Kidney epithelial cell (primary cell): ENCODE results near the gene CLDN22. TPM values are rescaled to one million over a fixed set of nuclear protein-coding genes. Genes with fewer than 3 reads are reported as not detected.

ENCODE experiments used
- DNase-seq: peaks from one replicate; pipeline ENCODE4 v3.0.0-alpha.2; 2010; ENCODE audit warnings: low read depth
- H3K27me3 ChIP-seq: 2 replicates; pipeline ENCODE4 v1.6.0; 2011; ENCODE audit warnings: low read length; ENCODE audit not compliant: control insufficient read depth, insufficient read depth
- H3K36me3 ChIP-seq: 2 replicates; pipeline ENCODE4 v1.5.1; 2011; ENCODE audit warnings: low read length; ENCODE audit not compliant: control insufficient read depth, insufficient read depth
- H3K4me3 ChIP-seq: 2 replicates; pipeline ENCODE4 v1.5.1; 2011; ENCODE audit warnings: low read depth, mild to moderate bottlenecking, control low read depth, low read length
- total RNA-seq: library from RNA; depleted of rRNA; stranded (reverse); fragments of >200 nt; gene quantifications from 2 replicates; pipeline ENCODE4 v1.2.3, GENCODE V29; 2015
- TF ChIP-seq, protein P1 (sequence below): IDR thresholded peaks from 2 replicates; pipeline ENCODE4 v1.5.1; 2011; ENCODE audit warnings: mild to moderate bottlenecking, moderate library complexity, low read length, control low read depth, inconsistent platforms; ENCODE audit not compliant: insufficient read depth, poor library complexity, severe bottlenecking

CLDN22 gene
- total RNA-seq, 1 donor from 2014 or later: not detected

DNA sequence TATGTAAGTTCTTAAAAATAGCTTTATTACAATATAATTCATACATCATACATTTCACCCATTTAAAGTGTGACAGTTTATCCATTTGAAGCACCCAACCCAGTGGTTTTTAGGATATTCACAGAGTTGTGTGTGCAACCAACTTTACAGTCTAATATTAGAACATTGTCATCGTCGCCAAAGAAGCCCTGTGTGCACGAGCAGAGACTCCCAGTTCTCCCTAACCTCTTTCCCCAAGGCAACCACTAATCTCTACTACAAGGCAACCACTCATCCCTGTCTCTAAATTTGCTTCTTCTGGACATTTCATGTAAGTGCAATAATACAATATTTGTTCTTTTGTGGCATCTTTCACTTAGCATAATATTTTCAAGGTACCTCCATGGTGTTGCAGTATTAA is 47.7 kb downstream of the CLDN22 start:
- no peaks in the 10 kb centered on the region for H3K27me3 ChIP-seq
- DNase-seq: no peak
- TF ChIP-seq, protein P1, sequence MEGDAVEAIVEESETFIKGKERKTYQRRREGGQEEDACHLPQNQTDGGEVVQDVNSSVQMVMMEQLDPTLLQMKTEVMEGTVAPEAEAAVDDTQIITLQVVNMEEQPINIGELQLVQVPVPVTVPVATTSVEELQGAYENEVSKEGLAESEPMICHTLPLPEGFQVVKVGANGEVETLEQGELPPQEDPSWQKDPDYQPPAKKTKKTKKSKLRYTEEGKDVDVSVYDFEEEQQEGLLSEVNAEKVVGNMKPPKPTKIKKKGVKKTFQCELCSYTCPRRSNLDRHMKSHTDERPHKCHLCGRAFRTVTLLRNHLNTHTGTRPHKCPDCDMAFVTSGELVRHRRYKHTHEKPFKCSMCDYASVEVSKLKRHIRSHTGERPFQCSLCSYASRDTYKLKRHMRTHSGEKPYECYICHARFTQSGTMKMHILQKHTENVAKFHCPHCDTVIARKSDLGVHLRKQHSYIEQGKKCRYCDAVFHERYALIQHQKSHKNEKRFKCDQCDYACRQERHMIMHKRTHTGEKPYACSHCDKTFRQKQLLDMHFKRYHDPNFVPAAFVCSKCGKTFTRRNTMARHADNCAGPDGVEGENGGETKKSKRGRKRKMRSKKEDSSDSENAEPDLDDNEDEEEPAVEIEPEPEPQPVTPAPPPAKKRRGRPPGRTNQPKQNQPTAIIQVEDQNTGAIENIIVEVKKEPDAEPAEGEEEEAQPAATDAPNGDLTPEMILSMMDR: no peak
- no peak overlapping the region for H3K4me3 ChIP-seq
- peaks cover under 1% of the 10 kb centered on the region for H3K36me3 ChIP-seq

DNA sequence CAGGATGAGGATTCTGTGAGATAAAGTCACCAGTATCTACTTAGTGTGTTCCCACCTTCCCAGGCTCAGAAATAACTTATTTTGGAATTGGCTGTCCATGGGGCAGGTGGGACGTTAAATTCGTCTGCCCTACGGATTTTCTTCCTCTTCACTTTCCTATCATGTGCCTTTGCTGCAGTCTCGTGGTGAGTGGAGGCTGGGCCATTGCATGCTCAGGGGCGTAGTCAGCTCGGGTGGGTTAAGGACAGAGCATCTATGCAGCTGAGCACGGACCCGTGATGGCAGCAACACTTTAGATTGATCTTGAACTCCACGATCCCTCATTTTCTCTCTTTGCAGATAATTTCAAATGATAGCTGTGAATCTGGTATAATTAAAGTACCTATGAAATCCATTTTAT is 51.5 kb downstream of the CLDN22 start:
- no peak for DNase-seq
- Histone ChIP-seq H3K4me3 (no peak overlapping the region), H3K27me3 (no peaks in the 10 kb centered on the region), H3K36me3 (peaks cover 2% of the 10 kb centered on the region)
- TF ChIP-seq, protein P1: no peak

Other genes starting within 250 kb of the CLDN22 start
- 29.0 and 30.2 TPM in 2 replicates for gene WWC2, start 221.0 kb downstream of the CLDN22 start, total RNA-seq
- gene CLDN24, start 2.1 kb upstream of the CLDN22 start, total RNA-seq: not detected in 2 replicates
- gene CDKN2AIP, start 124.4 kb upstream of the CLDN22 start, total RNA-seq: 25.7 and 28.5 TPM in 2 replicates
- gene ING2, start 184.8 kb upstream of the CLDN22 start, total RNA-seq: 9.9 and 10.1 TPM in 2 replicates